Measurements from ENCODE around the gene ARPC4. TPM values are rescaled to one million over a fixed set of nuclear protein-coding genes. Genes with fewer than 3 reads are reported as not detected.
"Not testable (repeated sequence)": the region's sequence is repeated elsewhere in the genome, so short reads cannot be mapped to it uniquely, and the experiment has no call there.

Gene ARPC4
- polyA plus RNA-seq, 3 donors = 113 to 145 (median 141) TPM

- DNase-seq (ENCODE audit: extremely low read depth in 1 of 11, low read depth in 9 of 11, low spot score in 4 of 11) = no peak
Observed at GRCh38 chr3:9834520-9835380, 41.9 kb downstream of the ARPC4 start.

- DNase-seq (ENCODE audit: extremely low read depth in 1 of 11, low read depth in 9 of 11, low spot score in 4 of 11) = no peak
Observed at GRCh38 chr3:9837701-9838582, 45.1 kb downstream of the ARPC4 start.

- no peak for DNase-seq (ENCODE audit: extremely low read depth in 1 of 11, low read depth in 9 of 11, low spot score in 4 of 11)
Observed at GRCh38 chr3:9838856-9839255, 46.0 kb downstream of the ARPC4 start.

GRCh38 chr3:9841015-9841414, 48.1 kb downstream of the ARPC4 start:
- DNase-seq (ENCODE audit: extremely low read depth in 1 of 11, low read depth in 9 of 11, low spot score in 4 of 11) = no peak

GRCh38 chr3:9843715-9844438, 51.0 kb downstream of the ARPC4 start, which contains the start of gene RPUSD3:
Gene RPUSD3 (minus strand): TSS chr3:9844008. CDS start chr3:9843990, 18 bp downstream.
- DNase-seq (ENCODE audit: extremely low read depth in 1 of 11, low read depth in 9 of 11, low spot score in 4 of 11) = peak; percentile 87 to 97 (median 94)

- DNase-seq (ENCODE audit: extremely low read depth in 1 of 11, low read depth in 9 of 11, low spot score in 4 of 11) = no peak
Observed at GRCh38 chr3:9846231-9846630, 53.3 kb downstream of the ARPC4 start.

- DNase-seq (ENCODE audit: extremely low read depth in 1 of 11, low read depth in 9 of 11, low spot score in 4 of 11) = no peak
Observed at GRCh38 chr3:9846931-9847488, 54.1 kb downstream of the ARPC4 start.

- DNase-seq (ENCODE audit: extremely low read depth in 1 of 11, low read depth in 9 of 11, low spot score in 4 of 11) = not testable (repeated sequence)
Observed at GRCh38 chr3:9847870-9848269, 55.0 kb downstream of the ARPC4 start.

GRCh38 chr3:9848860-9849259, 56.0 kb downstream of the ARPC4 start:
- DNase-seq (ENCODE audit: extremely low read depth in 1 of 11, low read depth in 9 of 11, low spot score in 4 of 11) = not testable (repeated sequence)

- DNase-seq (ENCODE audit: extremely low read depth in 1 of 11, low read depth in 9 of 11, low spot score in 4 of 11) = not testable (repeated sequence)
Observed at GRCh38 chr3:9851383-9851782, 58.5 kb downstream of the ARPC4 start.

GRCh38 chr3:9851926-9852325, 59.0 kb downstream of the ARPC4 start:
- not testable (repeated sequence) for DNase-seq (ENCODE audit: extremely low read depth in 1 of 11, low read depth in 9 of 11, low spot score in 4 of 11)

GRCh38 chr3:9852528-9852927, 59.6 kb downstream of the ARPC4 start:
- no peak for DNase-seq (ENCODE audit: extremely low read depth in 1 of 11, low read depth in 9 of 11, low spot score in 4 of 11)

- DNase-seq (ENCODE audit: extremely low read depth in 1 of 11, low read depth in 9 of 11, low spot score in 4 of 11) = not testable (repeated sequence)
Observed at GRCh38 chr3:9854291-9854940, 61.5 kb downstream of the ARPC4 start.

GRCh38 chr3:9855594-9855993, 62.7 kb downstream of the ARPC4 start:
- DNase-seq (ENCODE audit: extremely low read depth in 1 of 11, low read depth in 9 of 11, low spot score in 4 of 11) = no peak

Other genes with a start within 250 kb of the ARPC4 start
- under 1 TPM in 2 of 3 donors, not detected in 1; 0.03 to 0.07 TPM for gene LHFPL4, start 239.3 kb upstream of the ARPC4 start, polyA plus RNA-seq (ENCODE audit: insufficient read length in 3 of 3)
- gene MTMR14, start 143.6 kb upstream of the ARPC4 start, polyA plus RNA-seq (ENCODE audit: insufficient read length in 3 of 3) = 10 to 100 TPM; 29.8 to 33.1 (median 33.1) TPM
- gene CPNE9, start 89.2 kb upstream of the ARPC4 start, polyA plus RNA-seq (ENCODE audit: insufficient read length in 3 of 3) = under 1 TPM in 1 of 3 donors, not detected in 2; 0.29 TPM
- gene BRPF1, start 61.3 kb upstream of the ARPC4 start, polyA plus RNA-seq (ENCODE audit: insufficient read length in 3 of 3) = 10 to 100 TPM; 17.8 to 21.3 (median 20.0) TPM
- 10 to 100 TPM; 57.5 to 77.5 (median 59.4) TPM for gene OGG1, start 43.1 kb upstream of the ARPC4 start, polyA plus RNA-seq (ENCODE audit: insufficient read length in 3 of 3)
- 10 to 100 TPM; 16.0 to 22.6 (median 18.7) TPM for gene CAMK1, start 23.1 kb upstream of the ARPC4 start, polyA plus RNA-seq (ENCODE audit: insufficient read length in 3 of 3)
- 10 to 100 TPM; 58.2 to 73.4 (median 71.1) TPM for gene TADA3, start 609 bp upstream of the ARPC4 start, polyA plus RNA-seq (ENCODE audit: insufficient read length in 3 of 3)
- gene TTLL3, start 17.2 kb downstream of the ARPC4 start, polyA plus RNA-seq (ENCODE audit: insufficient read length in 3 of 3) = 10 to 100 TPM; 44.0 to 92.7 (median 47.5) TPM
- 10 to 100 TPM; 29.9 to 36.6 (median 34.9) TPM for gene RPUSD3, start 50.9 kb downstream of the ARPC4 start, polyA plus RNA-seq (ENCODE audit: insufficient read length in 3 of 3)
- gene CIDEC, start 87.2 kb downstream of the ARPC4 start, polyA plus RNA-seq (ENCODE audit: insufficient read length in 3 of 3) = under 1 TPM; 0.13 to 0.30 (median 0.17) TPM
- gene JAGN1, start 97.5 kb downstream of the ARPC4 start, polyA plus RNA-seq (ENCODE audit: insufficient read length in 3 of 3) = 10 to 100 TPM; 40.4 to 47.0 (median 46.5) TPM
- gene IL17RE, start 109.8 kb downstream of the ARPC4 start, polyA plus RNA-seq (ENCODE audit: insufficient read length in 3 of 3) = 10 to 100 TPM in 1 of 3 donors, 1 to 10 TPM in 2; 8.9 to 14.5 (median 10.0) TPM
- 10 to 100 TPM; 30.9 to 42.3 (median 39.6) TPM for gene IL17RC, start 124.0 kb downstream of the ARPC4 start, polyA plus RNA-seq (ENCODE audit: insufficient read length in 3 of 3)
- gene CRELD1, start 140.8 kb downstream of the ARPC4 start, polyA plus RNA-seq (ENCODE audit: insufficient read length in 3 of 3) = 10 to 100 TPM; 50.6 to 72.2 (median 54.2) TPM
- 1 to 10 TPM; 3.7 to 4.8 (median 4.2) TPM for gene PRRT3, start 159.3 kb downstream of the ARPC4 start, polyA plus RNA-seq (ENCODE audit: insufficient read length in 3 of 3)
- gene EMC3, start 193.8 kb downstream of the ARPC4 start, polyA plus RNA-seq (ENCODE audit: insufficient read length in 3 of 3) = 10 to 100 TPM; 79.3 to 94.2 (median 91.4) TPM
- 10 to 100 TPM; 20.7 to 24.8 (median 22.6) TPM for gene FANCD2, start 233.4 kb downstream of the ARPC4 start, polyA plus RNA-seq (ENCODE audit: insufficient read length in 3 of 3)